Gastrocnemius medialis (tissue), 4 donors: ENCODE results near the gene NR2C1. TPM values are rescaled to one million over a fixed set of nuclear protein-coding genes. Genes with fewer than 3 reads are reported as not detected.

Experiments used
- ATAC-seq, 2 donors: fragments of 150-250 bp; one replicate each; pipeline ENCODE4 v1.9.1; 2016
- DNase-seq, 2 donors: peaks; one replicate each; pipeline ENCODE4 v3.0.0-alpha.2; 2019
- H3K27ac ChIP-seq, 4 donors: fragments of 200-600 bp; sonication (generic); 1 replicate in 1 of 4; 2 replicates in 3 of 4; pipeline ENCODE4 v1.5.1; 2016 to 2018; ENCODE audit warnings: mild to moderate bottlenecking in 2 of 4, moderate library complexity in 1 of 4
- H3K27me3 ChIP-seq, 3 donors: fragments of 200-600 bp; sonication (generic) in 2 of 3; 1 replicate in 1 of 3; 2 replicates in 2 of 3; pipeline versions ENCODE4 v1.5.1 to v1.6.0; 2016 to 2019; ENCODE audit warnings: mild to moderate bottlenecking in 1 of 3, moderate library complexity in 1 of 3
- H3K36me3 ChIP-seq, 2 donors: fragments of 200-600 bp; sonication (generic) in 1 of 2; one replicate each; pipeline ENCODE4 v1.5.1; 2017 to 2018
- H3K4me1 ChIP-seq, 2 donors: fragments of 200-600 bp; sonication (generic) in 1 of 2; one replicate each; pipeline ENCODE4 v1.5.1; 2016 to 2017; ENCODE audit warnings: mild to moderate bottlenecking in 2 of 2
- H3K4me3 ChIP-seq, 4 donors: fragments of 200-600 bp; sonication (generic) in 3 of 4; 1 replicate in 1 of 4; 2 replicates in 3 of 4; pipeline ENCODE4 v1.5.1; 2016 to 2019; ENCODE audit warnings: mild to moderate bottlenecking in 2 of 4
- H3K9me3 ChIP-seq, 3 donors: fragments of 200-600 bp; sonication (generic) in 2 of 3; 1 replicate in 1 of 3; 2 replicates in 2 of 3; pipeline ENCODE4 v1.5.1; 2016 to 2019
- CTCF ChIP-seq, 5 experiments: fragments of 450-650 bp in 3 of 5; fragments of 200-600 bp in 2 of 5; sonication (generic) in 2 of 5; IDR thresholded peaks in 4 of 5; conservative IDR thresholded peaks in 1 of 5; 1 replicate in 4 of 5; 2 replicates in 1 of 5; pipeline ENCODE4 v1.5.1; 2016 to 2019; ENCODE audit warnings: antibody characterized with exemption in 5 of 5, mild to moderate bottlenecking in 3 of 5, moderate library complexity in 3 of 5
- POLR2A ChIP-seq, 2 donors: fragments of 450-650 bp; IDR thresholded peaks; one replicate each; pipeline ENCODE4 v1.6.1; 2017; ENCODE audit warnings: antibody characterized with exemption in 2 of 2, mild to moderate bottlenecking in 2 of 2, moderate library complexity in 2 of 2
- in situ Hi-C, 4 donors: fragments of 200-750 bp; cut with MboI; loops; one replicate each; pipeline versions ENCODE4 v1.15.0 to v1.8.0; 2017; ENCODE audit warnings: low sequenced_read_pairs in 4 of 4
- intact Hi-C: fragments of 100-400 bp; cut with DNase I; formaldehyde crosslinking; loops from one replicate; pipeline ENCODE4 v1.15.1; 2023; ENCODE audit warnings: low total_unique reads
- total RNA-seq, 4 donors: library from RNA; depleted of rRNA; stranded (reverse); fragments of >200 nt; gene quantifications; one replicate each; pipeline versions ENCODE4 v1.1.0 to v1.2.3, GENCODE V29; 2016

Gene NR2C1
- total RNA-seq, 4 donors from 2014 or later = 16.2 to 48.8 (median 22.5) TPM

- intact Hi-C loops (no loop called here), in situ Hi-C loops (no loop called here)
- H3K4me1 ChIP-seq = no peaks in the 10 kb centered on the region
- no peaks in the 10 kb centered on the region for H3K9me3 ChIP-seq
- H3K27ac ChIP-seq = no peak overlapping the region
- no peak overlapping the region for H3K4me3 ChIP-seq
- no peaks in the 10 kb centered on the region for H3K27me3 ChIP-seq
- DNase-seq = no peak
- no peak for ATAC-seq
- peaks cover 0 to 12% of the 10 kb centered on the region in 2 donors for H3K36me3 ChIP-seq
- TF ChIP-seq CTCF (IDR thresholded peaks at IDR 0.05 in 4 of 5, conservative IDR thresholded peaks at IDR 0.05 in 1 of 5) (no peak), POLR2A (IDR thresholded peaks at IDR 0.05) (no peak)
These were observed 55.9 kb downstream of the NR2C1 start for GRCh38 chr12:95017482-95017881.

GRCh38 chr12:95016120-95016519 is 57.3 kb downstream of the NR2C1 start:
- H3K4me3 ChIP-seq = no peak overlapping the region
- in situ Hi-C loops = no loop called here
- DNase-seq = no peak
- no peaks in the 10 kb centered on the region for H3K9me3 ChIP-seq
- H3K27me3 ChIP-seq = no peaks in the 10 kb centered on the region
- no peaks in the 10 kb centered on the region for H3K4me1 ChIP-seq
- TF ChIP-seq CTCF (IDR thresholded peaks at IDR 0.05 in 4 of 5, conservative IDR thresholded peaks at IDR 0.05 in 1 of 5) (no peak), POLR2A (IDR thresholded peaks at IDR 0.05) (no peak)
- ATAC-seq = no peak
- H3K36me3 ChIP-seq = no peaks in the 10 kb centered on the region
- H3K27ac ChIP-seq = no peak overlapping the region
- intact Hi-C loops = no loop called here

- DNase-seq (no peak), ATAC-seq (no peak)
- Histone ChIP-seq H3K4me1 (no peaks in the 10 kb centered on the region), H3K27ac (no peak overlapping the region), H3K36me3 (no peaks in the 10 kb centered on the region), H3K9me3 (no peaks in the 10 kb centered on the region), H3K27me3 (no peaks in the 10 kb centered on the region), H3K4me3 (no peak overlapping the region)
- in situ Hi-C loops (no loop called here), intact Hi-C loops (no loop called here)
- TF ChIP-seq POLR2A (IDR thresholded peaks at IDR 0.05) (no peak), CTCF (IDR thresholded peaks at IDR 0.05 in 4 of 5, conservative IDR thresholded peaks at IDR 0.05 in 1 of 5) (no peak)
These were observed 58.9 kb downstream of the NR2C1 start for GRCh38 chr12:95014554-95014953.

GRCh38 chr12:95006206-95006605 is 67.2 kb downstream of the NR2C1 start:
- in situ Hi-C loops = no loop called here
- no peak for ATAC-seq
- TF ChIP-seq CTCF (IDR thresholded peaks at IDR 0.05 in 4 of 5, conservative IDR thresholded peaks at IDR 0.05 in 1 of 5) (no peak), POLR2A (IDR thresholded peaks at IDR 0.05) (no peak)

GRCh38 chr12:95004610-95005009 is 68.8 kb downstream of the NR2C1 start:
- Histone ChIP-seq H3K27ac (no peak overlapping the region), H3K36me3 (peaks cover 0 to 13% of the 10 kb centered on the region in 2 donors), H3K4me1 (peaks cover 15 to 17% of the 10 kb centered on the region in 2 donors), H3K27me3 (no peaks in the 10 kb centered on the region), H3K4me3 (no peak overlapping the region), H3K9me3 (peaks cover 0 to 9% (median 0%) of the 10 kb centered on the region in 3 donors)
- ATAC-seq (no peak), DNase-seq (no peak)
- TF ChIP-seq CTCF (IDR thresholded peaks at IDR 0.05 in 4 of 5, conservative IDR thresholded peaks at IDR 0.05 in 1 of 5) = no peak
- TF ChIP-seq POLR2A (IDR thresholded peaks at IDR 0.05) = no peak
- intact Hi-C loops (loop anchor here (5.0 to 10.0 kb wide), 4 partner anchors 68 to 542 kb away; partner anchors contain the start of genes METAP2 and NR2C1), in situ Hi-C loops (no loop called here)

More at GRCh38 chr12:95006206-95006605, 67.2 kb downstream of the NR2C1 start:
- Histone ChIP-seq H3K4me1 (peaks cover 10 to 11% of the 10 kb centered on the region in 2 donors), H3K27me3 (no peaks in the 10 kb centered on the region), H3K36me3 (peaks cover 0 to 7% of the 10 kb centered on the region in 2 donors), H3K9me3 (peaks cover 0 to 9% (median 0%) of the 10 kb centered on the region in 3 donors), H3K4me3 (no peak overlapping the region), H3K27ac (no peak overlapping the region)
- intact Hi-C loops = loop anchor here (10.0 kb wide), 1 partner anchor 461 kb away; no protein-coding TSS in a partner anchor
- no peak for DNase-seq
